ENCODE results near the gene CREBL2. TPM values are rescaled to one million over a fixed set of nuclear protein-coding genes. Genes with fewer than 3 reads are reported as not detected.

CREBL2 gene
- total and polyA plus RNA-seq, 2 of the 13 experiments (the other 11 are each of a cell fraction or from before 2014, with no cell fraction given), result 6.9 to 8.4 TPM

DNA sequence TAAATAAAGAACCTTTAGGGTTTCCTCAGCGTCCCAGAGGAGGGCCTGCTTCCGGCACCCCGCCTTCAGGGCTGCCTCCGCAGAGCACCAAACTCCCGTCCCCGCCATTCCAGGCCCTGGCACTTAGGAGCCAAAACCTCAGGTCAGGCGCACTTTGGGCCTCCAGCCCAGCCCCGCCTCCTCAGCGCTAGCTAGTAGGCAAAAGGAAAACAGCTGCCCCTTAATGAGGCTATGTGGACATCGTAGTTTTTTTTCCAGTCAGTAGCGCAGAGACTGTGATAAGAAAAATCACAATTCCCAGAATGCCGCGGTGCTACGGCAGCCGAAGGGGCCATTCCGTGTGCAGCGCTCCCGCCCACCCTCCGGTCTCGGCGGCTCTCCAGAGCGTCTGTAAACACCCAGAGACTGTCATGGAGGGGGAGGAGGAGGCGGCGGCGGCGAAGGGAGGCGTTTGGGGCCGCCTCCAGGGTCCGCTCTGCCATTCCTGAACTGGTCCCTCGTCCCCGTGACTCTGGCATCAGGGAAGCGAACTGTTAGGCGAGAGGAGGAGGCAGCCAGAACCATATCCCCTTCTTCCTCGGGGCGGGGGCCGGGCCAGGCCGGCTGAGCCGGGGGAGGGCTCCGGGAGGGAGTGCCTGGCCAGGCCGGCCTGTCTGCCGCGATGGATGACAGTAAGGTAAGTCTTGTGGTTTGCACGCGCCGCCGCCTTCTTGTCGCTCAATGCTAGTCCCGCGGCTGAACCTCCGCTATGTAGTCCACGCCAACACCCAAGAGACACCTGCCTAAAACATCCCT lies at the start of gene CREBL2 (continued):
- TF ChIP-seq ZNF253 (CRISPR knock-in tag; IDR thresholded peaks at IDR 0.05; ENCODE audit: borderline replicate concordance) (no peak), ZNF446 (CRISPR knock-in tag; IDR thresholded peaks at IDR 0.05) (no peak; the same call in 1 of the 2 replicates), PHB2 (IDR thresholded peaks at IDR 0.05; ENCODE audit: partially characterized antibody) (no peak), TAF1 (CRISPR knock-in tag; IDR thresholded peaks at IDR 0.05) (peak; percentile 65), ZNF207 (IDR thresholded peaks at IDR 0.05; ENCODE audit: borderline replicate concordance) (no peak), ZNF251 (CRISPR knock-in tag; IDR thresholded peaks at IDR 0.05) (no peak), ZNF256 (CRISPR knock-in tag; conservative IDR thresholded peaks at IDR 0.05) (no peak; the same call in 1 of the 2 replicates), ZNF451 (CRISPR knock-in tag; IDR thresholded peaks at IDR 0.05) (0 out of 2 replicates have a peak, but pooled peaks have one; percentile 70), FOXA1 (IDR thresholded peaks at IDR 0.05) (peak; percentile 13; the same call in 1 of the 2 replicates), FOXA1 (CRISPR knock-in tag; IDR thresholded peaks at IDR 0.05) (peak; percentile 96), FOXJ3 (CRISPR knock-in tag; IDR thresholded peaks at IDR 0.05; ENCODE audit: borderline replicate concordance) (no peak), ZNF234 (CRISPR knock-in tag; conservative IDR thresholded peaks at IDR 0.05) (no peak), CBX2 (IDR thresholded peaks at IDR 0.05; ENCODE audit: low read depth, low read length) (no peak), CBX2 (CRISPR knock-in tag; IDR thresholded peaks at IDR 0.05; ENCODE audit: low read depth) (no peak), ZNF619 (CRISPR knock-in tag; IDR thresholded peaks at IDR 0.05) (peak; percentile 79; the same call in 1 of the 2 replicates)
- TF ChIP-seq, protein P1, sequence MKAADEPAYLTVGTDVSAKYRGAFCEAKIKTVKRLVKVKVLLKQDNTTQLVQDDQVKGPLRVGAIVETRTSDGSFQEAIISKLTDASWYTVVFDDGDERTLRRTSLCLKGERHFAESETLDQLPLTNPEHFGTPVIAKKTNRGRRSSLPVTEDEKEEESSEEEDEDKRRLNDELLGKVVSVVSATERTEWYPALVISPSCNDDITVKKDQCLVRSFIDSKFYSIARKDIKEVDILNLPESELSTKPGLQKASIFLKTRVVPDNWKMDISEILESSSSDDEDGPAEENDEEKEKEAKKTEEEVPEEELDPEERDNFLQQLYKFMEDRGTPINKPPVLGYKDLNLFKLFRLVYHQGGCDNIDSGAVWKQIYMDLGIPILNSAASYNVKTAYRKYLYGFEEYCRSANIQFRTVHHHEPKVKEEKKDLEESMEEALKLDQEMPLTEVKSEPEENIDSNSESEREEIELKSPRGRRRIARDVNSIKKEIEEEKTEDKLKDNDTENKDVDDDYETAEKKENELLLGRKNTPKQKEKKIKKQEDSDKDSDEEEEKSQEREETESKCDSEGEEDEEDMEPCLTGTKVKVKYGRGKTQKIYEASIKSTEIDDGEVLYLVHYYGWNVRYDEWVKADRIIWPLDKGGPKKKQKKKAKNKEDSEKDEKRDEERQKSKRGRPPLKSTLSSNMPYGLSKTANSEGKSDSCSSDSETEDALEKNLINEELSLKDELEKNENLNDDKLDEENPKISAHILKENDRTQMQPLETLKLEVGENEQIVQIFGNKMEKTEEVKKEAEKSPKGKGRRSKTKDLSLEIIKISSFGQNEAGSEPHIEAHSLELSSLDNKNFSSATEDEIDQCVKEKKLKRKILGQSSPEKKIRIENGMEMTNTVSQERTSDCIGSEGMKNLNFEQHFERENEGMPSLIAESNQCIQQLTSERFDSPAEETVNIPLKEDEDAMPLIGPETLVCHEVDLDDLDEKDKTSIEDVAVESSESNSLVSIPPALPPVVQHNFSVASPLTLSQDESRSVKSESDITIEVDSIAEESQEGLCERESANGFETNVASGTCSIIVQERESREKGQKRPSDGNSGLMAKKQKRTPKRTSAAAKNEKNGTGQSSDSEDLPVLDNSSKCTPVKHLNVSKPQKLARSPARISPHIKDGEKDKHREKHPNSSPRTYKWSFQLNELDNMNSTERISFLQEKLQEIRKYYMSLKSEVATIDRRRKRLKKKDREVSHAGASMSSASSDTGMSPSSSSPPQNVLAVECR (CRISPR knock-in tag; IDR thresholded peaks at IDR 0.05; ENCODE audit: borderline replicate concordance), result peak; percentile 91; the same call in 1 of the 2 replicates
- TF ChIP-seq, protein P2, sequence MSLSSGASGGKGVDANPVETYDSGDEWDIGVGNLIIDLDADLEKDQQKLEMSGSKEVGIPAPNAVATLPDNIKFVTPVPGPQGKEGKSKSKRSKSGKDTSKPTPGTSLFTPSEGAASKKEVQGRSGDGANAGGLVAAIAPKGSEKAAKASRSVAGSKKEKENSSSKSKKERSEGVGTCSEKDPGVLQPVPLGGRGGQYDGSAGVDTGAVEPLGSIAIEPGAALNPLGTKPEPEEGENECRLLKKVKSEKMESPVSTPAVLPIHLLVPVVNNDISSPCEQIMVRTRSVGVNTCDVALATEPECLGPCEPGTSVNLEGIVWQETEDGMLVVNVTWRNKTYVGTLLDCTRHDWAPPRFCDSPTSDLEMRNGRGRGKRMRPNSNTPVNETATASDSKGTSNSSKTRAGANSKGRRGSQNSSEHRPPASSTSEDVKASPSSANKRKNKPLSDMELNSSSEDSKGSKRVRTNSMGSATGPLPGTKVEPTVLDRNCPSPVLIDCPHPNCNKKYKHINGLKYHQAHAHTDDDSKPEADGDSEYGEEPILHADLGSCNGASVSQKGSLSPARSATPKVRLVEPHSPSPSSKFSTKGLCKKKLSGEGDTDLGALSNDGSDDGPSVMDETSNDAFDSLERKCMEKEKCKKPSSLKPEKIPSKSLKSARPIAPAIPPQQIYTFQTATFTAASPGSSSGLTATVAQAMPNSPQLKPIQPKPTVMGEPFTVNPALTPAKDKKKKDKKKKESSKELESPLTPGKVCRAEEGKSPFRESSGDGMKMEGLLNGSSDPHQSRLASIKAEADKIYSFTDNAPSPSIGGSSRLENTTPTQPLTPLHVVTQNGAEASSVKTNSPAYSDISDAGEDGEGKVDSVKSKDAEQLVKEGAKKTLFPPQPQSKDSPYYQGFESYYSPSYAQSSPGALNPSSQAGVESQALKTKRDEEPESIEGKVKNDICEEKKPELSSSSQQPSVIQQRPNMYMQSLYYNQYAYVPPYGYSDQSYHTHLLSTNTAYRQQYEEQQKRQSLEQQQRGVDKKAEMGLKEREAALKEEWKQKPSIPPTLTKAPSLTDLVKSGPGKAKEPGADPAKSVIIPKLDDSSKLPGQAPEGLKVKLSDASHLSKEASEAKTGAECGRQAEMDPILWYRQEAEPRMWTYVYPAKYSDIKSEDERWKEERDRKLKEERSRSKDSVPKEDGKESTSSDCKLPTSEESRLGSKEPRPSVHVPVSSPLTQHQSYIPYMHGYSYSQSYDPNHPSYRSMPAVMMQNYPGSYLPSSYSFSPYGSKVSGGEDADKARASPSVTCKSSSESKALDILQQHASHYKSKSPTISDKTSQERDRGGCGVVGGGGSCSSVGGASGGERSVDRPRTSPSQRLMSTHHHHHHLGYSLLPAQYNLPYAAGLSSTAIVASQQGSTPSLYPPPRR (CRISPR knock-in tag; IDR thresholded peaks at IDR 0.05; ENCODE audit: borderline replicate concordance), result peak; percentile 78
- TF ChIP-seq, protein P3, sequence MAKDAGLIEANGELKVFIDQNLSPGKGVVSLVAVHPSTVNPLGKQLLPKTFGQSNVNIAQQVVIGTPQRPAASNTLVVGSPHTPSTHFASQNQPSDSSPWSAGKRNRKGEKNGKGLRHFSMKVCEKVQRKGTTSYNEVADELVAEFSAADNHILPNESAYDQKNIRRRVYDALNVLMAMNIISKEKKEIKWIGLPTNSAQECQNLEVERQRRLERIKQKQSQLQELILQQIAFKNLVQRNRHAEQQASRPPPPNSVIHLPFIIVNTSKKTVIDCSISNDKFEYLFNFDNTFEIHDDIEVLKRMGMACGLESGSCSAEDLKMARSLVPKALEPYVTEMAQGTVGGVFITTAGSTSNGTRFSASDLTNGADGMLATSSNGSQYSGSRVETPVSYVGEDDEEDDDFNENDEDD (CRISPR knock-in tag; IDR thresholded peaks at IDR 0.05; ENCODE audit: borderline replicate concordance), result peak; percentile 85

All from HepG2 (cell line).